IMR-90 (cell line): ENCODE results near the gene ACP1. TPM values are rescaled to one million over a fixed set of nuclear protein-coding genes. Genes with fewer than 3 reads are reported as not detected.

ENCODE experiments used
- ATAC-seq: fragments of 200-7000 bp; cut with Tn5 transposase; 2 replicates; pipeline ENCODE4 v1.9.1; 2020; ENCODE audit warnings: low read depth, mild to moderate bottlenecking, moderate library complexity
- BruUV-seq: library from RNA; stranded (reverse); fragments of 400-500 nt; replicated peaks from 2 replicates; lab custom pipeline; 2021; lab: Mats Ljungman, UMichigan
- CTCF ChIA-PET: fragments of 300-600 bp; formaldehyde crosslinking; extraction: SDS; loops from one replicate; lab custom pipeline; 2021; ENCODE audit warnings: antibody characterized with exemption; lab: Yijun Ruan, JAX
- POLR2A ChIA-PET: fragments of 300-600 bp; sonication (Branson Sonifier 250); formaldehyde crosslinking; loops from one replicate; lab custom pipeline; 2022; ENCODE audit warnings: antibody characterized with exemption; ENCODE audit not compliant: unreplicated experiment; lab: Charles Lee
- DNase-seq: peaks from one replicate; pipeline ENCODE4 v3.0.0; 2013
- H2AFZ ChIP-seq: replicated peaks from 2 replicates; pipeline ENCODE3; 2013; ENCODE audit warnings: low read length, mild to moderate bottlenecking; ENCODE audit not compliant: poor library complexity
- H2AK5ac ChIP-seq: 2 replicates; pipeline ENCODE4 v1.6.1; 2013; ENCODE audit warnings: low read depth, low read length, inconsistent platforms
- H2AK9ac ChIP-seq: replicated peaks from 2 replicates; pipeline ENCODE3; 2013; ENCODE audit warnings: mild to moderate bottlenecking, low read depth, low read length, moderate library complexity; ENCODE audit not compliant: poor library complexity
- H2BK120ac ChIP-seq: 2 replicates; pipeline ENCODE4 v1.6.1; 2013; ENCODE audit warnings: low read depth, low read length, inconsistent platforms
- H2BK15ac ChIP-seq: 3 replicates; pipeline ENCODE4 v1.6.1; 2013; ENCODE audit warnings: low read depth, low read length, inconsistent platforms
- H2BK20ac ChIP-seq: 2 replicates; pipeline ENCODE4 v1.6.1; 2013; ENCODE audit warnings: low read depth, mild to moderate bottlenecking, inconsistent platforms, low read length, moderate library complexity
- H2BK5ac ChIP-seq: 2 replicates; pipeline ENCODE4 v1.6.1; 2013; ENCODE audit warnings: mild to moderate bottlenecking, low read depth, low read length, inconsistent platforms; ENCODE audit not compliant: poor library complexity, severe bottlenecking
- H3K14ac ChIP-seq: replicated peaks from 2 replicates; pipeline ENCODE4 v1.6.1; 2013; ENCODE audit warnings: low read depth, low read length, inconsistent platforms
- H3K18ac ChIP-seq: 2 replicates; pipeline ENCODE4 v1.6.1; 2013; ENCODE audit warnings: low read depth, low read length, control low read depth
- H3K23ac ChIP-seq: 2 replicates; pipeline ENCODE4 v1.6.1; 2013; ENCODE audit warnings: low read depth, low read length, inconsistent platforms
- H3K27ac ChIP-seq: 2 replicates; pipeline ENCODE4 v1.5.1; 2013; ENCODE audit warnings: mild to moderate bottlenecking, control low read depth, low read length; ENCODE audit not compliant: insufficient read depth
- H3K27me3 ChIP-seq: 2 replicates; pipeline ENCODE4 v1.6.1; 2013; ENCODE audit warnings: low read length; ENCODE audit not compliant: control insufficient read depth, insufficient read depth
- H3K36me3 ChIP-seq: 2 replicates; pipeline ENCODE4 v1.6.1; 2013; ENCODE audit warnings: low read length, mixed read lengths; ENCODE audit not compliant: control insufficient read depth, insufficient read depth
- H3K4ac ChIP-seq: 2 replicates; pipeline ENCODE4 v1.6.1; 2013; ENCODE audit warnings: low read depth, low read length, inconsistent platforms
- H3K4me1 ChIP-seq: 2 replicates; pipeline ENCODE4 v1.6.1; 2013; ENCODE audit warnings: low read length, mixed read lengths; ENCODE audit not compliant: control insufficient read depth, insufficient read depth
- H3K4me2 ChIP-seq: 2 replicates; pipeline ENCODE4 v1.6.1; 2013; ENCODE audit warnings: low read depth, mild to moderate bottlenecking, control low read depth, low read length, moderate library complexity
- H3K4me3 ChIP-seq: 2 replicates; pipeline ENCODE4 v1.5.1; 2013; ENCODE audit warnings: low read depth, mild to moderate bottlenecking, control low read depth, low read length, moderate library complexity; ENCODE audit not compliant: insufficient read depth
- H3K56ac ChIP-seq: 2 replicates; pipeline ENCODE4 v1.6.1; 2013; ENCODE audit warnings: low read length, inconsistent platforms; ENCODE audit not compliant: insufficient read depth; ENCODE audit errors: extremely low read depth
- H3K79me1 ChIP-seq, 2 experiments: 2 replicates each; pipeline ENCODE4 v1.6.1; 2013; ENCODE audit warnings: low read length in 2 of 2, inconsistent platforms in 1 of 2, low read depth in 1 of 2
- H3K9ac ChIP-seq: 2 replicates; pipeline ENCODE4 v1.6.1; 2013; ENCODE audit warnings: low read depth, low read length, control low read depth
- H3K9me1 ChIP-seq: 2 replicates; pipeline ENCODE4 v1.6.1; 2013; ENCODE audit warnings: low read length, inconsistent platforms; ENCODE audit not compliant: insufficient read depth
- H3K9me3 ChIP-seq: 2 replicates; pipeline ENCODE4 v1.6.1; 2013; ENCODE audit warnings: low read length; ENCODE audit not compliant: control insufficient read depth, insufficient read depth
- H4K20me1 ChIP-seq: 2 replicates; pipeline ENCODE4 v1.6.1; 2013; ENCODE audit warnings: low read length, inconsistent platforms; ENCODE audit not compliant: insufficient read depth
- H4K5ac ChIP-seq: 2 replicates; pipeline ENCODE4 v1.6.1; 2013; ENCODE audit warnings: mild to moderate bottlenecking, low read depth, low read length, control low read depth
- H4K8ac ChIP-seq, 2 experiments: 2 replicates each; pipeline ENCODE4 v1.6.1; 2013; ENCODE audit warnings: low read depth in 2 of 2, low read length in 2 of 2, control low read depth in 1 of 2, inconsistent platforms in 1 of 2
- H4K91ac ChIP-seq: 2 replicates; pipeline ENCODE4 v1.6.1; 2013; ENCODE audit warnings: low read depth, low read length, inconsistent platforms; ENCODE audit not compliant: insufficient read depth
- BHLHE40 ChIP-seq: fragments of 150-350 bp; IDR thresholded peaks from 2 replicates; pipeline ENCODE4 v1.6.1; 2016; ENCODE audit warnings: mild to moderate bottlenecking, low read depth, low read length
- CEBPB ChIP-seq: IDR thresholded peaks from 2 replicates; pipeline ENCODE4 v1.6.1; 2012; ENCODE audit warnings: low read depth, low read length, improper control_type of control experiment
- CHD1 ChIP-seq: IDR thresholded peaks from 2 replicates; pipeline ENCODE4 v1.6.1; 2012; ENCODE audit warnings: low read depth, low read length, improper control_type of control experiment
- CTCF ChIP-seq: conservative IDR thresholded peaks from 2 replicates; pipeline ENCODE4 v1.5.1; 2012; ENCODE audit warnings: mild to moderate bottlenecking, low read depth, low read length, improper control_type of control experiment
- FOS ChIP-seq: fragments of 150-350 bp; IDR thresholded peaks from 2 replicates; pipeline ENCODE4 v1.6.1; 2016; ENCODE audit warnings: low read depth, low read length
- MAFK ChIP-seq: IDR thresholded peaks from 2 replicates; pipeline ENCODE4 v1.6.1; 2012; ENCODE audit warnings: low read depth, low read length, improper control_type of control experiment
- MAZ ChIP-seq: IDR thresholded peaks from 2 replicates; pipeline ENCODE4 v1.6.1; 2012; ENCODE audit warnings: low read depth, mild to moderate bottlenecking, low read length, improper control_type of control experiment, moderate library complexity, borderline replicate concordance
- MXI1 ChIP-seq: IDR thresholded peaks from 2 replicates; pipeline ENCODE4 v1.6.1; 2012; ENCODE audit warnings: low read depth, mild to moderate bottlenecking, low read length, moderate library complexity, borderline replicate concordance
- NFE2L2 ChIP-seq: fragments of 150-350 bp; IDR thresholded peaks from 2 replicates; pipeline ENCODE4 v1.6.1; 2016; ENCODE audit warnings: low read depth, mild to moderate bottlenecking, low read length
- POLR2A ChIP-seq: IDR thresholded peaks from 2 replicates; pipeline ENCODE4 v1.6.1; 2012; ENCODE audit warnings: mild to moderate bottlenecking, low read depth, low read length
- RAD21 ChIP-seq: IDR thresholded peaks from 2 replicates; pipeline ENCODE4 v1.6.1; 2012; ENCODE audit warnings: low read length, improper control_type of control experiment
- RCOR1 ChIP-seq: IDR thresholded peaks from 2 replicates; pipeline ENCODE4 v1.6.1; 2012; ENCODE audit warnings: mild to moderate bottlenecking, low read length, improper control_type of control experiment; ENCODE audit not compliant: insufficient replicate concordance
- RFX5 ChIP-seq: IDR thresholded peaks from 2 replicates; pipeline ENCODE4 v1.8.0; 2012; ENCODE audit warnings: low read depth, mild to moderate bottlenecking, low read length, moderate library complexity
- SMC3 ChIP-seq: fragments of 150-350 bp; IDR thresholded peaks from 2 replicates; pipeline ENCODE4 v1.6.1; 2016; ENCODE audit warnings: low read depth, mild to moderate bottlenecking, antibody characterized with exemption, low read length, moderate library complexity
- WGBS, 2 experiments: methylation state at CpG; one replicate each; pipeline versions ENCODE4 v1.1.5 to v1.1.7; 2013; ENCODE audit warnings: missing lambda C conversion rate in 2 of 2; ENCODE audit not compliant: insufficient read length in 1 of 2; ENCODE audit errors: extremely low coverage in 2 of 2; 5-methylcytosine and 5-hydroxymethylcytosine counted together
- dilution Hi-C: fragments of 300-500 bp; cut with HindIII; formaldehyde crosslinking; loops from one replicate; pipeline ENCODE4 v1.14.3; 2018; ENCODE audit warnings: low sequenced_read_pairs; ENCODE audit not compliant: unreplicated experiment
- in situ Hi-C: fragments of 300-500 bp; cut with MboI; formaldehyde crosslinking; loops from 3 replicates; pipeline ENCODE4 v1.14.3; 2019; ENCODE audit warnings: low sequenced_read_pairs, inconsistent platforms, mixed read lengths
- intact Hi-C: fragments of 100-400 bp; cut with micrococcal nuclease; formaldehyde crosslinking; loops from 2 replicates; pipeline ENCODE4 v1.10.0; 2022
- polyA plus RNA-seq, 3 experiments: library from polyadenylated mRNA; depleted of rRNA; stranded (reverse); fragments of >200 nt; gene quantifications; 2 replicates each; pipeline ENCODE4 v1.2.3, GENCODE V29; 2012; ENCODE audit warnings: low replicate concordance in 1 of 3
- total RNA-seq: library from RNA; depleted of rRNA; stranded (reverse); fragments of >200 nt; gene quantifications from 2 replicates; pipeline ENCODE4 v1.2.3, GENCODE V29; 2012
- TF ChIP-seq, protein P1 (sequence below): fragments of 150-350 bp; IDR thresholded peaks from 2 replicates; pipeline ENCODE4 v1.6.1; 2017; ENCODE audit warnings: mild to moderate bottlenecking, antibody characterized with exemption, low read length, low read depth
- TF ChIP-seq, protein P2 (sequence below): fragments of 150-350 bp; IDR thresholded peaks from 2 replicates; pipeline ENCODE4 v1.6.1; 2016; ENCODE audit warnings: low read depth, mild to moderate bottlenecking, low read length, moderate library complexity, borderline replicate concordance

The ACP1 gene
- total and polyA plus RNA-seq, 2 of the 4 experiments (the other 2 are of a cell fraction), result 85.7 to 104 TPM

DNA sequence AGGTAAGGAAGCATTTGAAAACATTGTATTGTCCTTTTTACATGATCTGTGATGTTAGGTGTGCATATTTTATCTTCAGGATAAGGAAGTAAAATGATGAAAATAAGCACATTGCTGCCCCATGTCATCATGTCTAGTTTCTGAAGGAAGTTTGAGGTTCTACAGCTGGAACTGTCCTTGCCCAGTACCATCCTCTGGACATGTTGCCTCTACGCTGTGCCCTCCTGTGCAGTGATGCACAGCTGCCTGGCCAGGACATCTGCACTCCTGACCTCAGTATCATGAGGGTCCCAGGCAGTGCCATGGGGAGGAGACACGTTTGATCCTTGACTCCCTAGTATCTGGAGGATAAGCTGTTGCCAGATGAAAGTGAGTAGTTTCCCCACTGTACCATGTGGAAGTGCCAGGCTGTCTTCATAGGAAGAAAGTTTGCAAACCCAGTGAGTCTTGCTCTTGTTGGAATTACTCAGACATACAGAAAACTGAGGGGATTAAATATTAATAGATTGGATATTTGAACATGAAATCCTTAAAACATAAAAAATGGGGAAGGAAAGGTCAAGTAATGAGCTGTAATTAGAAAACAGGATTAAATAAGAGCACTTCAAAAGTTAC, 13.7 kb downstream of the ACP1 start:
- no peak overlapping the region for H3K4me3 ChIP-seq
- H2AFZ ChIP-seq, result no peak overlapping the region
- no peak overlapping the region for H3K4ac ChIP-seq
- no peaks in the 10 kb centered on the region for H3K9me3 ChIP-seq
- peaks cover 35% of the 10 kb centered on the region for H3K36me3 ChIP-seq
- dilution Hi-C loops, result no loop called here
- BruUV-seq, result no TSS peak
- H2BK120ac ChIP-seq, result no peak overlapping the region
- H3K56ac ChIP-seq, result no peak overlapping the region
- H4K20me1 ChIP-seq, result peaks cover 20% of the 10 kb centered on the region
- H3K23ac ChIP-seq, result no peak overlapping the region
- no peak overlapping the region for H3K9ac ChIP-seq
- no peak overlapping the region for H3K14ac ChIP-seq
- no peak overlapping the region for H3K27ac ChIP-seq
- no peak overlapping the region for H2BK5ac ChIP-seq
- no peak overlapping the region for H2BK15ac ChIP-seq
- no peaks in the 10 kb centered on the region for H3K4me1 ChIP-seq
- H3K9me1 ChIP-seq, result peaks cover 3% of the 10 kb centered on the region; the same call in 1 of the 2 replicates
- WGBS, 2 experiments, result no CpG with 5 or more reads among the region's 2 CpGs
- H4K8ac ChIP-seq, result no peak overlapping the region
- in situ Hi-C loops, result no loop called here
- H3K4me2 ChIP-seq, result no peak overlapping the region
- ChIA-PET CTCF (no interaction called here), POLR2A (no interaction called here)
- H4K91ac ChIP-seq, result no peak overlapping the region
- no peak overlapping the region for H4K5ac ChIP-seq
- TF ChIP-seq, protein P1, sequence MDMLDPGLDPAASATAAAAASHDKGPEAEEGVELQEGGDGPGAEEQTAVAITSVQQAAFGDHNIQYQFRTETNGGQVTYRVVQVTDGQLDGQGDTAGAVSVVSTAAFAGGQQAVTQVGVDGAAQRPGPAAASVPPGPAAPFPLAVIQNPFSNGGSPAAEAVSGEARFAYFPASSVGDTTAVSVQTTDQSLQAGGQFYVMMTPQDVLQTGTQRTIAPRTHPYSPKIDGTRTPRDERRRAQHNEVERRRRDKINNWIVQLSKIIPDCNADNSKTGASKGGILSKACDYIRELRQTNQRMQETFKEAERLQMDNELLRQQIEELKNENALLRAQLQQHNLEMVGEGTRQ, result no peak
- TF ChIP-seq MAZ (no peak), MAFK (no peak), CHD1 (no peak), RCOR1 (no peak), SMC3 (no peak), CTCF (no peak), RAD21 (no peak), CEBPB (no peak), NFE2L2 (no peak), BHLHE40 (no peak), FOS (no peak), MXI1 (no peak), POLR2A (no peak), RFX5 (no peak)
- TF ChIP-seq, protein P2, sequence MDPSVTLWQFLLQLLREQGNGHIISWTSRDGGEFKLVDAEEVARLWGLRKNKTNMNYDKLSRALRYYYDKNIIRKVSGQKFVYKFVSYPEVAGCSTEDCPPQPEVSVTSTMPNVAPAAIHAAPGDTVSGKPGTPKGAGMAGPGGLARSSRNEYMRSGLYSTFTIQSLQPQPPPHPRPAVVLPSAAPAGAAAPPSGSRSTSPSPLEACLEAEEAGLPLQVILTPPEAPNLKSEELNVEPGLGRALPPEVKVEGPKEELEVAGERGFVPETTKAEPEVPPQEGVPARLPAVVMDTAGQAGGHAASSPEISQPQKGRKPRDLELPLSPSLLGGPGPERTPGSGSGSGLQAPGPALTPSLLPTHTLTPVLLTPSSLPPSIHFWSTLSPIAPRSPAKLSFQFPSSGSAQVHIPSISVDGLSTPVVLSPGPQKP, result no peak
- H2BK20ac ChIP-seq, result no peak overlapping the region
- H2AK5ac ChIP-seq, result no peak overlapping the region
- H3K27me3 ChIP-seq, result no peaks in the 10 kb centered on the region
- peaks cover 17 to 21% of the 10 kb centered on the region in 2 experiments for H3K79me1 ChIP-seq
- no peak overlapping the region for H3K18ac ChIP-seq
- H2AK9ac ChIP-seq, result no peak overlapping the region
- DNase-seq (no peak), ATAC-seq (no peak)
- intact Hi-C loops, result no loop called here
